ENCODE data around the gene SLC26A1. TPM values are rescaled to one million over a fixed set of nuclear protein-coding genes. Genes with fewer than 3 reads are reported as not detected.

Gene SLC26A1
- total and polyA plus RNA-seq, 2 of the 13 experiments (the other 11 are each of a cell fraction or from before 2014, with no cell fraction given): 5.4 to 22.9 TPM

- no peak for TF ChIP-seq ZHX2 (IDR thresholded peaks at IDR 0.05; ENCODE audit: low read depth)
- TF ChIP-seq ZHX2 (CRISPR knock-in tag; IDR thresholded peaks at IDR 0.05; ENCODE audit: borderline replicate concordance): no peak
Measured at GRCh38 chr4:961351-962230, 31.6 kb downstream of the SLC26A1 start (continued).

- no peaks in the 10 kb centered on the region for H3K4me1 ChIP-seq (ENCODE audit: insufficient read depth, low read length)
- no peak overlapping the region for H3K27ac ChIP-seq (ENCODE audit: extremely low read length, insufficient read depth, low read length)
- H3K9ac ChIP-seq (ENCODE audit: insufficient read depth, low read depth, low read length): no peak overlapping the region
- in situ Hi-C loops (cut with HindIII; ENCODE audit: extremely low pct_ligation_motif_present, low pct_unique_long_range_greater_than_20kb): no loop called here
- H3K36me3 ChIP-seq (replicated peaks in 1 of 2; ENCODE audit: control insufficient read depth in 1 of 2, insufficient read depth in 2 of 2, low read length in 2 of 2): 0 out of 5 replicates have a peak, but pooled peaks cover 0 to 1% of the 10 kb centered on the region in 2 experiments
- ChIA-PET CTCF (ENCODE audit: low intra/inter-chr PET ratio, low total read pairs) (no interaction called here), POLR2A (no interaction called here)
- no peak for ATAC-seq
- H3K4me2 ChIP-seq (ENCODE audit: low read depth, low read length): no peak overlapping the region
- H2AFZ ChIP-seq (ENCODE audit: low read length): no peak overlapping the region
- FAIRE-seq: no peak
- BruUV-seq (replicated peaks): no TSS peak
- H3K9me3 ChIP-seq (ENCODE audit: low read length): no peaks in the 10 kb centered on the region
- no peak for DNase-seq (ENCODE audit: low spot score)
- H3K4me3 ChIP-seq (replicated peaks in 1 of 3; ENCODE audit: insufficient read depth in 1 of 3, low read depth in 2 of 3, low read length in 3 of 3): no peak overlapping the region
- WGBS (ENCODE audit: low lambda C conversion rate): 100% methylated on average over 3 of the region's 35 CpGs
- intact Hi-C loops (cut with micrococcal nuclease; ENCODE audit: unreplicated experiment): no loop called here
- no peaks in the 10 kb centered on the region for H4K20me1 ChIP-seq (ENCODE audit: insufficient read depth, low read length)
- no peaks in the 10 kb centered on the region for H3K79me2 ChIP-seq (ENCODE audit: insufficient read depth, low read length)
- no peaks in the 10 kb centered on the region for H3K27me3 ChIP-seq (ENCODE audit: control insufficient read depth in 1 of 2, insufficient read depth in 2 of 2, low read length in 2 of 2)
- no peak for TF ChIP-seq ZFP36 (IDR thresholded peaks at IDR 0.05; ENCODE audit: borderline replicate concordance, low read depth, low read length, partially characterized antibody)
- TF ChIP-seq KLF13 (CRISPR knock-in tag; IDR thresholded peaks at IDR 0.05): no peak
- no peak for TF ChIP-seq TSC22D2 (CRISPR knock-in tag; IDR thresholded peaks at IDR 0.05; ENCODE audit: borderline replicate concordance)
- TF ChIP-seq MLX (CRISPR knock-in tag; IDR thresholded peaks at IDR 0.05): no peak
- TF ChIP-seq HIVEP1 (CRISPR knock-in tag; IDR thresholded peaks at IDR 0.05): no peak
- no peak for TF ChIP-seq KAT2B (IDR thresholded peaks at IDR 0.05; ENCODE audit: borderline replicate concordance, low read depth, low read length)
- no peak for TF ChIP-seq ZFAT (CRISPR knock-in tag; conservative IDR thresholded peaks at IDR 0.05)
- TF ChIP-seq HCFC1 (IDR thresholded peaks at IDR 0.05; ENCODE audit: low read depth, low read length): no peak
- TF ChIP-seq KMT2A (CRISPR knock-in tag; IDR thresholded peaks at IDR 0.05): no peak
Measured at GRCh38 chr4:960636-961350, 32.4 kb downstream of the SLC26A1 start.

Measured in HepG2 (cell line).